Measurements from ENCODE around the gene RECQL.

The RECQL gene, protein sequence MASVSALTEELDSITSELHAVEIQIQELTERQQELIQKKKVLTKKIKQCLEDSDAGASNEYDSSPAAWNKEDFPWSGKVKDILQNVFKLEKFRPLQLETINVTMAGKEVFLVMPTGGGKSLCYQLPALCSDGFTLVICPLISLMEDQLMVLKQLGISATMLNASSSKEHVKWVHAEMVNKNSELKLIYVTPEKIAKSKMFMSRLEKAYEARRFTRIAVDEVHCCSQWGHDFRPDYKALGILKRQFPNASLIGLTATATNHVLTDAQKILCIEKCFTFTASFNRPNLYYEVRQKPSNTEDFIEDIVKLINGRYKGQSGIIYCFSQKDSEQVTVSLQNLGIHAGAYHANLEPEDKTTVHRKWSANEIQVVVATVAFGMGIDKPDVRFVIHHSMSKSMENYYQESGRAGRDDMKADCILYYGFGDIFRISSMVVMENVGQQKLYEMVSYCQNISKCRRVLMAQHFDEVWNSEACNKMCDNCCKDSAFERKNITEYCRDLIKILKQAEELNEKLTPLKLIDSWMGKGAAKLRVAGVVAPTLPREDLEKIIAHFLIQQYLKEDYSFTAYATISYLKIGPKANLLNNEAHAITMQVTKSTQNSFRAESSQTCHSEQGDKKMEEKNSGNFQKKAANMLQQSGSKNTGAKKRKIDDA

DNA sequence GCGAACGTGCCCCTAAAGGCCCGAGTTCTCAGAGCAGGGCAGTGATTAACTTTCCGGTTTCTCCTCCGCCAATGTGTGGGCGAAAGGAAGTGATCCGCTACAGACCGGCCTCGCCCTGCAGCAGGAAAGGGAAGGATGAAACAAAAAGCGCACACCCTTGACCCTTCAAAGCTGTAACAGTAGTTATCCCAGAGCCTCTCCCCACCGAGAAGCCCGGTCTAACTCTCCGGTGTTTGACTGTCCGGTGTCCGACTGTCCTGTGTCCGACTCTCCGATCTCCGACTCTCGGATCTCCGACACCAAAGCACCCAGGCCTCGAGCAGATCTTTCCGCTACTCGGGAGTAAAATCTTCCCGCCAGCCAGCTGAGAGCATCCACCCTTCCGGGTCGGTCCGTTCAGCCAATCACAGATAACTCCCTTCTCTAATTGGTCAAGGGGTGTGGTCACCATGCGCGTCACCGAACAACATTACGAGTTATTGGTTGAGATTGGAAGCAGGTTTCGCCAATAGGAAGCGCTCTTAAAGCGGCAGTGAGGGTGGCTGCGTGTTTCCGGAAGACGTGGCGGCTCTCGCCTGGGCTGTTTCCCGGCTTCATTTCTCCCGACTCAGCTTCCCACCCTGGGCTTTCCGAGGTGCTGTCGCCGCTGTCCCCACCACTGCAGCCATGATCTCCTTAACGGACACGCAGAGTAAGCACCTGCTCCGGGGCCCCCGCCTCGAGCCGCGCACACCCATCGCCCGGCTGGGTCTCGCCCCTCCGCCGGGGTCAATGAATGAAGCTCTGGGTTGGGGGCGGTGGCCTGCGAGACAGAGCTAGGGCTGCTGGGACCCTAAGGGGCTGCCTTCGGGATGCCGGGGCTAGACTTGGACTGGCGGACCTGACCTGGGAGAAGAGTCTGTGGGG, at the start of gene RECQL, which contains the start of gene GOLT1B:
Gene RECQL (minus strand): TSS at position 378 of the 906 bp plus-strand sequence. CDS start 2,065 bp downstream, outside the sequence.
Gene GOLT1B (plus strand): TSS at position 532 of the 906 bp plus-strand sequence. CDS start 135 bp downstream, at position 667.
- DNase-seq (ENCODE audit: low read depth, low spot score): peak; percentile 78

DNA sequence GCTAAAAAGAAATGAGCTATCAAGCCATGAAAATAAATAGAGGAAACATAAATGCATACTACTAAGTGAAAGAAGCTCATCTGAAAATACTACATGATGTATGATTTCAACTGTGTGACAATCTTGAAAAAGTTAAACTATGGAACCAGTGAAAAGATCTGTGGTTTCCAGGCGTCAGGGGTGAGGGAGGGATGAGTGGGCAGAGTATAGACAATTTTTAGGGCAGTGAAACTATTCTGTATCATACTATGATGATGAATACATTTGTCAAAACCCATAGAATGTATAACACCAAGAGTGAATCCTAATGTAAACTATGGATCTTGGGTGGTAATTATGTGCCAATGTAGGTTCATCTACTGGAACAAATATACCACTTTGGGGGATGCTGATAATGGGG, 46.0 kb upstream of the RECQL start:
- DNase-seq (ENCODE audit: low read depth, low spot score): no peak

DNA sequence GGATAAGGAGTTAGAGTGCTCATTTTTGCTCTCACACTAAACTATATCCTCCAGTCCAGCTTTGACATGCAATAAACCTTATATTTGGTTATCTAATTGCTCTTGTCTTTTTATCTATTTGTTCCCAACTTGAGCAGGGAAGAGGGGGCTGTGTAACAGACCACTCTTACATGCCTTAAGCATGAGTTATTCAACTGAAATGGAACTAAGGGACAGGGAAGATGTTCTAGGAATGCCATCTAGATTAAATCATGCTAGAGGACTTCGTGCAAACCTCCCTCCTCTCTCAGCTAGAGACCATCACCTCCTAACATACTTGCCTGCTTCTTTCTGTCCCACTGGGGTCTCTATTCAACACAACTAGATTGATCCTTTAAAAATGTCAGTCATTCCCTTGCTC, 45.3 kb upstream of the RECQL start:
- no peak for DNase-seq (ENCODE audit: low read depth, low spot score)

DNA sequence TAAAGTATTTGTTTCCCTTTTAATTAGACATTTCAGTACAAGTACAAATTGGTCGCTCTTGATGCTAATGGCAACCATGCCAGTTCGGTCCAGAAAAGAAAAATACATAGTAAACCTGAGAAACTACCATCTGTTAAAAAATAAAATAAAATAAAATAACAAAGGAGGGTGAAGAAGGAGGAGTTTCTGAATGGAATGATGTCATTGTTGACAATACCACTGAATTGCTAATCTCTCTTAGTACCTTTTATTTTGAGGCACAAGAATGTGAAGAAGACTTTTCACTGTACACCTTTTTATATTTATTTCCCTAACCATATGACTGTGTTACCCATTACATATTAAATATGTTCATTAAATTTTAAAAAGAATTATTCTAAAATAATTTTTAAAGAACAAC, 44.1 kb upstream of the RECQL start:
- no peak for DNase-seq (ENCODE audit: low read depth, low spot score)

DNA sequence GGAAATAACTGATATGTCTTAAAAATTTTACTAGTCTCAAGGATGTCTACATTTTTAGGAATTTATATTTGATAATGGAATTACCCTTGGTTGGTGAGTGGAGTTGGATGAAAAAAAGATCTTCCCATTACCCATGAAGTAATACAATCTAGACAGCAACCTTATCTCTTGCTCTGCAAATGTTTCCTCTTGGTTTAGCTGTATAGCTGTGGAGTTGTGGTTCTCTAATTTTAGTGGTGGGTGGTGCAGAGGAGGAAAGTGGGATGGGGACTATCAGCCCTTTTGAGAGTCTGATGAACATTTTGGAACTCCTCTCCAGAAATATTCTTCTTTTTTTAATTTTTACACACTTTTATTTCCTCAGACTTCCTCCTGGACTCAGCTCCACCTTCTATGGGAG, 41.7 kb upstream of the RECQL start:
- no peak for DNase-seq (ENCODE audit: low read depth, low spot score)

DNA sequence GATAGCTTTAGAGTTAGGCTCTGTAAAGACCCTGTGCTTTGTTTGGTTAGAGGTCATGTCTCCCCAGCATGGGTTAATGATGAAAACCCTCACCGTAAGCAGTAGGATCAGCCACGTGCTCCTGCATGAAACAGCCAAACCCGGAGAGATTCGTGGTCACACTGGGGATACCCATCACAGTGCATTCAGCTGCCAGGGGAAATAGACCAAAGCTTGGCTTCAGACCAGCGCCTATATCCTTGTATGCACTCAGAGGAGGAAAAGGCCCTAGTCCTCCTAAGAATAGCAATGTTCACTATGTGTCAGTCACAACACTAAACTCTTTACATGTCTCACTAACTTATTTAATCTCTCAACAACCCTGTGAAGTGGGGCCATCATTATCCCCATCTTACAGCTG, 41.0 kb upstream of the RECQL start:
- no peak for DNase-seq (ENCODE audit: low read depth, low spot score)

DNA sequence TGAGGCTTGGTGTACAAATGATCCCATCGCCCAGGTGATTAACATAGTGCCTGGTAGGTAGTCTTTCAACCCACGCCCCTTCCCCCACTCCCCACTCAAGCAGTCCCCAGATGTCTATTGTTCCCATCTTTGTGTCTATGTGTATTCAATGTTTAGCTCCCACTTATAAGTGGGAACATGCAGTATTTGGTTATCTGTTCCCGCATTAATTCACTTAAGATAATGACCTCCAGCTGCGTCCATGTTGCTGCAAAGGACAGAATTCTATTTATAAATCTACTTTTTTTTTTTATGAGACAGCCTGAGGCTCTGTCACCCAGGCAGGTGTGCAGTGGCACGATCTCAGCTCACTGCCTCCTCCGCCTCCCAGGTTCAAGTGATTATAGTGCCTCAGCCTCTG, 40.3 kb upstream of the RECQL start:
- no peak for DNase-seq (ENCODE audit: low read depth, low spot score)

DNA sequence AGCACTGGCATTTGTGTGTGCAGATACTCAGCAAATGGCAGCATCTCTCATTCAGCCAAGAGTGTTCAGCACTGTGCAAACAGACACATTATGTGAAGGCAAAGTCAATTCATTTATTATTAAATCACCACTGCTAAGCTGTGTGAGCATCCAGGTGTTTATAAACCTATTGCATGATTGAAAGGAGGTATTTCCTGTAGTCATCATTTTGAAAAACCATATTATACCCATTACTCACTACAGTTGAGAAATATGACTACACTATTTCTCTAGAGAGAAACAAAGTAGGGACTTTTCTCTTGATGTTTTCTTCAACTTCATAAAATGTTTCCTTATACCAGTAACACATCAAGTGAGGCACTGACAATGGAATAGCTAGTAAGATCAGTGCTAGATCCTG, 38.4 kb upstream of the RECQL start:
- DNase-seq (ENCODE audit: low read depth, low spot score): no peak

DNA sequence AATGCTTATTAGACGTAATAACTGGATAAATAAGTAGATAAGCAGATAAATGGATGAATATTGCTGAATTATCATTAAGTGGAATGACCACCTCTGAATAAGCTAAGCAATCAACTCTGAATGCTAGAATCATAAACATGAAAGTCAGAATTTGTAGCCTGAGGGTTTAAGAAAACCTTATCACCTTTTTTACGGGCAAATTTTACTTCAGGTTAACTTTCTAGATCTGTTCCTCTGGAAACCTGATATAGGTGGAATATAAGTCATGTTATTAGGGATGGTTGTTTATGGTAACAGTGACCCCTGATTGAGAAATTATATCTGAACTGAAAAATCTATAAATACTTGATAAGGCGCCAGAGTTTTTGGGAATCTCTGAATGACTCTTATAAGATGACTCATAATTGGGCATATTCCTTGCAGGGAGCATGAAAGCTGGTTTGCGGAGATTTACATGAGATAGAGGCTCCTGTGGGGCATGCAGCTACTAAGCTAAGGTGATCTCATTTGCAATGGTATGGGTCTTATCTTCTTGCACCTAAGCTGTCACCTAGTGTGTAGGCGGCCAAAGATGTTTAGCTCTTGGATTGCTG, 36.7 kb upstream of the RECQL start:
- no peak for DNase-seq (ENCODE audit: low read depth, low spot score)

DNA sequence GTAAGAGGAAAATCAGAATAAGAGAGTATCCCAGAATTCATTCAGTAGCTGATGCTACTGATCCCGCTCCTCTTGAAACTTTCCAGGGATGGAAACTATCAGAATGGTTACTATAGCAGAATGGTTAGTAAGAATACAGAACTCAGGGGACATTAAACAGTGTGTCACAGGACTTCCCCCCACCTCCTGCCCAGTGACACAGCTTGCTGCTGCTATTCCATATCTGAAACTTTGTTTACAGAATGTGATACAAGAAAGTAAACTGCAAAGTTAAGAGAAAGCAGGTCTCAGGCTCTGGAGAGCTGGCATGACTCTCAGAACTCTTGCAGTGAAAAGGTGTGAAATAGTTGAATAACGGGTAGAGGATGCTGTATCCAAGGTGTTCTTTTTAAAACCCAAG, 28.0 kb upstream of the RECQL start:
- no peak for DNase-seq (ENCODE audit: low read depth, low spot score)

DNA sequence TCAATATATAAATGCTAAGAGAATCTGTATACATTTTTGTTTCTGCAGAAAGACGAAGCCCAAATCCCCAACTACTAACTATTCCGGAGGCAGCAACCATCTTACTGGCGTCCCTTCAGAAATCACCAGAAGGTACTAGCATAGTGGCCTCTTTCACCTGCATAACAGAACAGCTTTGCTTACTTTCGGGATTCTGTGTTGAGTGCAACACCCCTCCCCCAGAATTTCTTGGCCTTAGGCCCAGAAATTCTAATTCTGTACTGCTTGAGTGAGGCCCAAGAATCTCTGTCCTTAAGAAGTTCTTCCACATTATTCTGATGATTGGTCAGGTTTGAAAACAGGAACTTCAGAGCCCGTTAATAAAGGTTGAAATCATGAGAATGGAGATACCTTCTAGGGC, 27.5 kb upstream of the RECQL start:
- no peak for DNase-seq (ENCODE audit: low read depth, low spot score)

DNA sequence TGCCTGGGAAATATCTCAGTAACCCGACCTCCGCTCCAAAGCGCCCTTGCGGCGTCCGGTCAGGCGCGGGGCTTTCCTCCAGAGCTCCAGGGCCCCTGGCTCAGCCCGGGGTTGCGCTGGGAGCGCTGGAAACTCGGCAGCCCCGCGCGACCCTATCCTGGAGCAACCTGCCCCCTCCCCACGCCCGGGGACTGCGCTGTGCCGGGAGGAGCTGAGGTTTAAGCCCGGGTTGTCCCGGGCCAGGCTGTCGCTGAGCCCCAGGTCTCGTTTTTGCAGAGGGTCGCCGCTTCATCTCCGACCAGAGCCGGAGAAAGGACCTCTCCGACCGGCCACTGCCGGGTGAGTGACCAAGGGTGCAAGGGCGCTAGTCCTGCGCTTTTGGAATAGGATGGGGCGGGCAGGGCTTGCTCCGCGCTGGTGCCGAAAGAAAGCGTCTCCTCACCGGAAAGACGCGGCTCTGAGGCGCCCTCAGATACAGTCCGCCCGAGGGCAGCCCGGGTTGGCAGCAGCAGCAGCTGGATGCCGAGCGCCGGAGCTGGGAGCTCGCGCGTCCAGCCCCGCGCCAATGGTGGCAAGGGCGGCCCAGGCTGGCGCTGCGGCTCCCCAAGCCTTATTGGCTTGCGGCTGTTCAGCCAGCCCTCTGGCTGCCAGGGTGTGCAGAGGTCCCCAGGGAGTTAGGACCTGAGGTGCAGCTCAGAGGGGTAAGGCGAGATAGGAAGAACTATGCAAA, 26.2 kb upstream of the RECQL start:
- DNase-seq (ENCODE audit: low read depth, low spot score): peak; percentile 18

DNA sequence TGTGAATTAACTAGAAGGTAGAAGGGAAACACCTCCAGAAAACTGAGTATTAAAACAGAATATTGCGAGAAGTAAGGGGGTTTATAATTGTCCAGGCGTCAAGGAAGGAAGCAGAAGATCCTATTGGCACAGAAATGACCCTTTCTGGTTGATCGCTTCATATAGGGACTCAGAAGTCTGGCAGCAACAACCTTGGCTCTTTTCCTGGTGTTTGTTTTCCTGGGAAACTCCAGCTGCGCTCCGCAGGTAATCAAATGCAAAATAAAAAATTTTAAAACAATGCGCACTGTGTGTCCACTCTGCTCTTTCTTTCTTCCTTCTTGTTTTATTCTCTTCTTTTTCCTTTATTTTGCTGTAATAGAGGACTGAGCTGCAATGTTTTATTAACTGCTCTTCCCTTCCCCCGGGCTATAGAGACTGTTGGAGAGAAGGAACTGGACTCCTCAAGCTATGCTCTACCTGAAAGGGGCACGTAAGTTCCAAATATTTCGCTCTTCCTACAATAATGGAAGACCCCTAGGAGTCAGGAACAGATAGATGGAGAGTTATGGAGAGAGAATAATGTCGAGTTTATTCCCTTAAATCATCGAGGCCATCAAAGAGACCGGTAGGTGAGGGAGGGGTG, 25.4 kb upstream of the RECQL start:
- DNase-seq (ENCODE audit: low read depth, low spot score): no peak

DNA sequence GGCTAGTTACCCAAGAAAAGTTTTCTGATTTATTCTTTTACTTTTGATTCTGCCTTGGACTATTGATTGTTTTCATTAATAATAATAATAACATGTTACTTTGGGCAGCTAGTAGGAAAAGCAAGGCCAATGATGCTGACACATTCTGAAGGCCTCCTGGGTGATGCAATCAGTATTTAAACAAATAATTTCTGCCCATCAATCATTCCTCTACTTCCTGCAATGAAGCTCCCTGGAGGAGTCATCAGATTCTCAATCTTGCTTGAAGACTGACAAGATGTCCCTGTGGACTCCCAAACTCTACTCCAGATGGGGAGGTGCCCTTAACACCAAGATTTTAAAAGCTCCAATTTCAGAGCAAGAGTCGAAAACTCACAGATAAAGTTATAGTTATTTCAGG, 24.6 kb upstream of the RECQL start, which contains the start of gene SPX:
Gene SPX (plus strand): TSS at position 244 of the 400 bp plus-strand sequence. CDS start 177 bp downstream, outside the sequence.
- DNase-seq (ENCODE audit: low read depth, low spot score): no peak

DNA sequence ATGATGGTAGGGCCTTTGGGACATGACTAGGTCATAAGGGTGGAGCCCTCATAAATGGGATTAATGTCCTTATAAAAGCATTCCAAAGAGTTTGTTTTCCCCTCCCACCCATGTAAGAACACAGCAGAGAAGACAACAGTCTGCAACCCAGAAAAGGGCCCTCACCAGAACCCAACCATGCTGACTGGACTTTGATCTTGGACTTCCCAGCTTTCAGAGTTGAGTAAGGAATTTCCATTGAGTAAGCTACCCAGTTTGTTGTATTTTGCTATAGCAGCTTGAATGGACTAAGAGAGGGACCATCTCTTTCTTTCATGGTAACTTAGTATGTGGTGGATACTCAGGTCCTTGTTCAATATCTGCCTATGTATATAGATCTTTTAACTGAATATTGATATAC, 21.7 kb upstream of the RECQL start:
- no peak for DNase-seq (ENCODE audit: low read depth, low spot score)

DNA sequence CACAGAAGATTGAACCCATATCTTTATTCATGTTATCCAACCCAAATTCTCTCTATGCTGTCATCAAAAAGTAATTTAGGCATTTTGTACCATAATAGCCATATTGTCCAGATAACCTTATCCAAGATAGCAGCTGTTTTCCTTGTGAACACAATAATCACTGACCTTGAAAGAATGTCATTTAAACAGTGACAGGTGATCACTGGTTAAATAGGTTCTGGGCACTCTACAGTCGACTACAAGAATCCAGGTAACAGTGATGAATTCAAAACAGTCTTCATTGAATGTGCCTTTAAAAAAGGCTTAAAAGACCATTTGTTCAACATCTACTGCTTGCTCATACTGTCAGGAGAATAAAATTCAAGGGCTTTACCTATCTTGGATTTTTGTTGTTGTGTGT, 20.1 kb upstream of the RECQL start:
- no peak for DNase-seq (ENCODE audit: low read depth, low spot score)

DNA sequence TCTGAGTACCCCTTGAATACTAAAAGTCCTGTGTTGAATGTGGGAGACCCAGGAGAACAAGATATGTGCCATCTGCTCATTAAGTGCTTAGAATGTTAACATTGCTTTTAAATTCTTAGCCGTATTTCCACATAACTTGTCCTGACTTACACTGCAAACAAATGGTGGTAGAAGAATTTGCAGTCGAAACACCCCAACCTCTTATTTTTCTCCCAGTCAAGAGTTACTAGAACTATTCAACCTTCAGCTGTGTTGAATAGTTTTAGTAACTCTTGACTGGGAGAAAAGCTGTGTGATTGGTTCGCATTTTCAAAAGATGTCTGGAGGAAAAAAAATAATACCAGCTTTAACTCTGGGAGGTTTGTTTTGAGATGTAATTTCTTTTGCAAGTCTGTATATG, 17.0 kb upstream of the RECQL start:
- DNase-seq (ENCODE audit: low read depth, low spot score): no peak

DNA sequence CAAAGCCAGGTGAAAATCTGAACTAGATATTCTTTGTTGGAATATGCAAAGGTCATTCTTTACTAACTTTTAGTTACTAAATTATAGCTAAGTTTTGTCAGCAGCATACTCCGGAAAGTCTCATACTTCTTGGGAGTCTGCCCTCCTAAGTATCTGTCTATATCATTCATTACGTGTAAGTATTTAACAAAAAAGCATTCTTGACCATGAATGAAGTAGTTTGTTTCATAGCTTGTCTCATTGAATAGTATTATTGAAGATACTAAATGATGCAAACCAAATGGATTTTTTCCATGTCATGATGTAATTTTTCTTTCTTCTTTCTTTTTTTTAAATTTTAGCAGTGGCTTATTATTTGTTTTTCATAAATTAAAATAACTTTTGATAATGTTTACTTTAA, 14.8 kb upstream of the RECQL start:
- no peak for DNase-seq (ENCODE audit: low read depth, low spot score)

DNA sequence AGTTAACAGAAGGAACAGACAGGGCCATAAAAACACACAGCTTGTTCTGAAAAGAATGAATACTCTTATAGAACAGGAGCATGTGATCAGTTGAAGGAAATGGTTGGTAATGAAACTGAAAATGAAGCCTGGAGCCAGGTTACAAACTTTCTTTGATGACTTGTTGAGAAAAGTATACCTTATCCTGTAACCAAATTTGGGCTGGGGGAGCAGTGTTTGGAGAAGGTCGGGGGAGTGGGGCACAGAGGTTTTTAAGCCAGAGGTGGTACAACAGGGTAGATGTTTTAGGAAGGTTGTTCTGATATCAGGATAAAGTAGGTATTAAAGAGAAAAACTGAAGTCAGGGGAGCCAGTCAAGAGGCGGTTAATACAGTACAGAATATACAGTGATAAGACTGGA, 8.3 kb upstream of the RECQL start:
- DNase-seq (ENCODE audit: low read depth, low spot score): no peak

DNA sequence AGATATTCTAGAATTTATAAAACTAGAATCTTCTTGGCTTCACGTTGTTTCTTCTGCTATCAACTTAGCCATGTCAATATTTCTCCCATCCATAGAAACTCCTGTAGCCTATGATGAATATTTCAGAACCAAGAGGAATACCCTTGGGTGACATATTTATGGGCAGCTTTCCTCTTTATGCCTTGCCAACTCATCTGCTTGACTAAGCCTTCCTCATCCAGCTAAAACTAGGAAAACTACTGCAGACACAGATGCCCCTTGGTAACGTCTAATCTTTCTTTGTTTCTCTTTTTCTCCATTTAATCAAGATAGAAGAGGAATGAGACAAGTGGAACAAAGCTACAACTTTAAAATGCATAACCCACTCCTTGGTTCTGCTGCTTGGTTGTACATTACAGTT, 6.4 kb upstream of the RECQL start:
- no peak for DNase-seq (ENCODE audit: low read depth, low spot score)

DNA sequence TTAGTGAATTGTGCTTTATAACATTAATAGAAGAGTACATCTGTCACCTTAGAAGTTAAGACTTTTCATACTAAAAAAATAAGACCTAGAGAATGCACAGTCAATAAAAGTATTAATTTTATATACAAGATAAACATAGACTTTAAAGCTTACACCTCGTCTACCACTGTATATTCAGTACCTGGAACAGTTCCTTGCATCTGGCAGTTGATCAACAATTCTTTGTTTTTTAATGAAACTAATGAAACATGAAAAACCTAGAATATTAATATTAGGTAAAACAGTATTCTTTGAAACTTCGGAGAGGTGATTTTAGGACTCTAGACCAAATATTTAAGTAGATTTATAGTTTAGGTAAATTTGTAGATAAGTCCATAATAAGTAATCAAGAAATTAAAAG, 4.5 kb upstream of the RECQL start:
- no peak for DNase-seq (ENCODE audit: low read depth, low spot score)
